NCI-H748 (cell line): ENCODE data around the gene MCCC1.

Experiments used
- DNase-seq: peaks from one replicate; lab custom pipeline; 2025; ENCODE audit not compliant: unreplicated experiment; lab: John Stamatoyannopoulos, UW

The MCCC1 gene

GRCh38 chr3:182986021-182986420 lies 113.3 kb downstream of the MCCC1 start:
- no peak for DNase-seq

- DNase-seq: no peak
Observed at GRCh38 chr3:182983876-182984275, 115.4 kb downstream of the MCCC1 start.

- no peak for DNase-seq
Observed at GRCh38 chr3:182981038-182981380, 118.3 kb downstream of the MCCC1 start.

GRCh38 chr3:182980204-182981037 lies 118.9 kb downstream of the MCCC1 start, which contains the start of gene DCUN1D1:
TSS of gene DCUN1D1 (minus strand) at chr3:182980538. CDS start at chr3:182980489, 49 bp downstream.
- peak; percentile 80 for DNase-seq

- DNase-seq: peak; percentile 63
Observed at GRCh38 chr3:182979674-182980191, 119.6 kb downstream of the MCCC1 start.

GRCh38 chr3:182979103-182979673 lies 120.1 kb downstream of the MCCC1 start:
- DNase-seq: peak; percentile 74

- no peak for DNase-seq
Observed at GRCh38 chr3:182978387-182978786, 120.9 kb downstream of the MCCC1 start.

GRCh38 chr3:182973047-182973446 lies 126.2 kb downstream of the MCCC1 start:
- no peak for DNase-seq

- DNase-seq: no peak
Observed at GRCh38 chr3:182972387-182972786, 126.9 kb downstream of the MCCC1 start.

- DNase-seq: no peak
Observed at GRCh38 chr3:182971637-182972036, 127.7 kb downstream of the MCCC1 start.

GRCh38 chr3:182970811-182971418 lies 128.4 kb downstream of the MCCC1 start:
- DNase-seq: no peak

GRCh38 chr3:182969853-182970252 lies 129.4 kb downstream of the MCCC1 start:
- DNase-seq: no peak

GRCh38 chr3:182969277-182969676 lies 130.0 kb downstream of the MCCC1 start:
- DNase-seq: no peak

- no peak for DNase-seq
Observed at GRCh38 chr3:182967218-182968204, 131.8 kb downstream of the MCCC1 start.

- no peak for DNase-seq
Observed at GRCh38 chr3:182965861-182966366, 133.4 kb downstream of the MCCC1 start.
